WI38 (cell line): ENCODE data around the gene DOCK10.
A peak's percentile ranks its signal among the peaks of the same experiment; 100 is the strongest.
"Not testable (repeated sequence)": the region's sequence is repeated elsewhere in the genome, so short reads cannot be mapped to it uniquely, and the experiment has no call there.

ENCODE experiments used
- H3K4me3 ChIP-seq: 2 replicates; pipeline ENCODE4 v1.5.1; 2011; ENCODE audit warnings: low read depth, mild to moderate bottlenecking, control low read depth, low read length
- CTCF ChIP-seq: IDR thresholded peaks from 2 replicates; pipeline ENCODE4 v1.5.1; 2012; ENCODE audit warnings: low read depth, mild to moderate bottlenecking, control low read depth, low read length

DOCK10 gene

GRCh38 chr2:224948859-224949258 lies 93.4 kb downstream of the DOCK10 start:
- no peak for TF ChIP-seq CTCF
- H3K4me3 ChIP-seq = no peak overlapping the region

GRCh38 chr2:224948005-224948404 lies 94.3 kb downstream of the DOCK10 start:
- TF ChIP-seq CTCF = no peak
- no peak overlapping the region for H3K4me3 ChIP-seq

GRCh38 chr2:224947566-224947965 lies 94.7 kb downstream of the DOCK10 start:
- no peak overlapping the region; the same call in 1 of the 2 replicates for H3K4me3 ChIP-seq

GRCh38 chr2:224946895-224947294 lies 95.4 kb downstream of the DOCK10 start:
- no peak for TF ChIP-seq CTCF
- peak overlapping the region; percentile 58 for H3K4me3 ChIP-seq

More at GRCh38 chr2:224947566-224947965, 94.7 kb downstream of the DOCK10 start:
- TF ChIP-seq CTCF = no peak

GRCh38 chr2:224944707-224945547 lies 97.3 kb downstream of the DOCK10 start:
- TF ChIP-seq CTCF = no peak
- H3K4me3 ChIP-seq = no peak overlapping the region

GRCh38 chr2:224943601-224944041 lies 98.6 kb downstream of the DOCK10 start:
- not testable (repeated sequence) for H3K4me3 ChIP-seq

GRCh38 chr2:224941960-224942359 lies 100.3 kb downstream of the DOCK10 start:
- no peak overlapping the region for H3K4me3 ChIP-seq
- TF ChIP-seq CTCF = no peak

- no peak for TF ChIP-seq CTCF
- H3K4me3 ChIP-seq = no peak overlapping the region
Observed at GRCh38 chr2:224940618-224941017, 101.7 kb downstream of the DOCK10 start.
